Stimulated activated CD8-positive, alpha-beta memory T cell treated with anti-CD3 and anti-CD28 coated beads, Interleukin-12 subunit alpha, Interleukin-12 subunit beta, amount 100 ng/mL, for 4 hours (primary cell): ENCODE data around the gene UBL7.
"Not testable (repeated sequence)": the region's sequence is repeated elsewhere in the genome, so short reads cannot be mapped to it uniquely, and the experiment has no call there.

Experiments used
- DNase-seq: peaks from one replicate; pipeline ENCODE4 v3.0.0-alpha.2; 2020; ENCODE audit warnings: low read depth

The UBL7 gene

GRCh38 chr15:74463634-74464033 is 2.7 kb upstream of the UBL7 start:
- no peak for DNase-seq

GRCh38 chr15:74461847-74462511 is 1.0 kb upstream of the UBL7 start:
- DNase-seq, result no peak

GRCh38 chr15:74460298-74460697 is 662 bp downstream of the UBL7 start:
- no peak for DNase-seq

- DNase-seq, result not testable (repeated sequence)
These were observed 1.2 kb downstream of the UBL7 start for GRCh38 chr15:74459798-74460197.

GRCh38 chr15:74458473-74458872 is 2.5 kb downstream of the UBL7 start:
- DNase-seq, result no peak

GRCh38 chr15:74457036-74457435 is 3.9 kb downstream of the UBL7 start:
- DNase-seq, result not testable (repeated sequence)

GRCh38 chr15:74454764-74455500 is 6.0 kb downstream of the UBL7 start:
- DNase-seq, result no peak

- DNase-seq, result no peak
These were observed 6.8 kb downstream of the UBL7 start for GRCh38 chr15:74453925-74454763.

GRCh38 chr15:74451861-74452835 is 8.8 kb downstream of the UBL7 start:
- no peak for DNase-seq

- no peak for DNase-seq
These were observed 9.6 kb downstream of the UBL7 start for GRCh38 chr15:74451322-74451721.

- no peak for DNase-seq
These were observed 11.2 kb downstream of the UBL7 start for GRCh38 chr15:74449643-74450205.

- no peak for DNase-seq
These were observed 11.9 kb downstream of the UBL7 start for GRCh38 chr15:74449095-74449494.

GRCh38 chr15:74445816-74446763 is 14.9 kb downstream of the UBL7 start:
- DNase-seq, result no peak

- DNase-seq, result no peak
These were observed 16.6 kb downstream of the UBL7 start for GRCh38 chr15:74444106-74445062.

- DNase-seq, result no peak
These were observed 17.7 kb downstream of the UBL7 start for GRCh38 chr15:74443100-74443909.

- no peak for DNase-seq
These were observed 18.4 kb downstream of the UBL7 start for GRCh38 chr15:74442604-74443003.

GRCh38 chr15:74442063-74442462 is 18.9 kb downstream of the UBL7 start:
- DNase-seq, result no peak
